AG04450 (cell line): ENCODE results near the gene LTO1. TPM values are rescaled to one million over a fixed set of nuclear protein-coding genes. Genes with fewer than 3 reads are reported as not detected.

Experiments
- CTCF ChIA-PET: fragments of 300-600, 350-600 bp; formaldehyde crosslinking; extraction: SDS; loops from one replicate; lab custom pipeline; 2022; ENCODE audit warnings: antibody characterized with exemption, inconsistent platforms; lab: Charles Lee
- POLR2A ChIA-PET: fragments of 350-600 bp; formaldehyde crosslinking; extraction: SDS; loops from one replicate; lab custom pipeline; 2021; ENCODE audit warnings: antibody characterized with exemption, inconsistent platforms; lab: Yijun Ruan, JAX
- DNase-seq: peaks from one replicate; pipeline ENCODE4 v3.0.0-alpha.2; 2011; ENCODE audit warnings: low read depth, low spot score
- H3K27ac ChIP-seq: one replicate; pipeline ENCODE4 v1.5.1; 2012; ENCODE audit warnings: low read depth, low read length, control low read depth
- H3K27me3 ChIP-seq: one replicate; pipeline ENCODE4 v1.6.0; 2012; ENCODE audit warnings: low read length; ENCODE audit not compliant: control insufficient read depth, insufficient read depth
- H3K4me3 ChIP-seq: 2 replicates; pipeline ENCODE4 v1.5.1; 2011; ENCODE audit warnings: mild to moderate bottlenecking, low read depth, low read length, control low read depth
- H3K9me3 ChIP-seq: 2 replicates; pipeline ENCODE4 v1.5.1; 2012; ENCODE audit warnings: low read length; ENCODE audit not compliant: control insufficient read depth, insufficient read depth
- CTCF ChIP-seq: IDR thresholded peaks from 2 replicates; pipeline ENCODE4 v1.5.1; 2011; ENCODE audit warnings: low read depth, low read length, control low read depth, inconsistent platforms
- polyA plus RNA-seq: library from polyadenylated mRNA; depleted of rRNA; stranded (reverse); fragments of >200 nt; gene quantifications from 2 replicates; pipeline ENCODE4 v1.2.3, GENCODE V29; 2011

Gene LTO1
- polyA plus RNA-seq, 1 experiment = 18.3 TPM

DNA sequence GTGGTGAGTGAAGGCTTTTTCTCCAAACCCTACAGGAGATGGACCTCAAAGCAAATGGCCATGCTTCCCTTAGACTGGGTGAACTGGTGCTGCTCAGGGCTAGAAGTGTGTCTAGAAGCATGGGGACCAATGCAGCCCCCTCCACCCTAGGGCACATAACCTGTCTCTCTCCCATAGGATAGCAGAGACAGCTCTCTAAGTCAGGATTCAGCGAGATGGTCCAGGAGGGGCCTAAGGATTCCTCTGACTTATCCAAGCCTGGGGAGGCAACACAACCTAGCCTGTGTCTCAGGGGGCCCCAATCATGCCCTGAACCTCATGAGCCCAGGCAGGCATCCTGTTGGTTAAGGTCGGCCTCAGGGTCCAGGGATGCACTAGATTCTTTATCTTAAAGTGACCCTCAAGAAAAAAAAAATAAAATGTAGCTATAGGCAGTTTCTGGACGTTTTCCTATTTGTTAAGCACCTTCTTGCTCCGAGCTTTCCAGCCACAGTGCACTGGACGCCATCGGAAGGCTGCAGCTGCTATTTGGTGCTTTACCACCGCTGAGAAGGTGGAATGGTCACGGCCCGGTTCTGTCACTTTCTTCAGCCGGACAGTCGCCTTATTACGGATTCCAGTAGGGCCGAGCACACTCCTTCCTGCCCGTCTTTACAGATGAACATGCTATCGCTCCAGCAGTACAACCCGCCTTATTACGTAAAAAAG, 39.2 kb downstream of the LTO1 start:
- Histone ChIP-seq H3K27ac (peak overlapping the region; percentile 52), H3K9me3 (peaks cover 11% of the 10 kb centered on the region; the same call in 1 of the 2 replicates), H3K27me3 (no peaks in the 10 kb centered on the region), H3K4me3 (peak overlapping the region; percentile 47)
- TF ChIP-seq CTCF = no peak
- DNase-seq = no peak
- POLR2A ChIA-PET = no interaction called here
- CTCF ChIA-PET = interaction anchor here (0.6 kb wide), 1 partner anchor 15 kb away, joined by 7 read pairs; no protein-coding TSS in a partner anchor

GRCh38 chr11:69635195-69635594, 40.0 kb downstream of the LTO1 start:
- ChIA-PET CTCF (no interaction called here), POLR2A (no interaction called here)
- DNase-seq = no peak
- H3K4me3 ChIP-seq = no peak overlapping the region
- TF ChIP-seq CTCF = no peak
- H3K9me3 ChIP-seq = peaks cover 11% of the 10 kb centered on the region
- no peak overlapping the region for H3K27ac ChIP-seq
- H3K27me3 ChIP-seq = no peaks in the 10 kb centered on the region

DNA sequence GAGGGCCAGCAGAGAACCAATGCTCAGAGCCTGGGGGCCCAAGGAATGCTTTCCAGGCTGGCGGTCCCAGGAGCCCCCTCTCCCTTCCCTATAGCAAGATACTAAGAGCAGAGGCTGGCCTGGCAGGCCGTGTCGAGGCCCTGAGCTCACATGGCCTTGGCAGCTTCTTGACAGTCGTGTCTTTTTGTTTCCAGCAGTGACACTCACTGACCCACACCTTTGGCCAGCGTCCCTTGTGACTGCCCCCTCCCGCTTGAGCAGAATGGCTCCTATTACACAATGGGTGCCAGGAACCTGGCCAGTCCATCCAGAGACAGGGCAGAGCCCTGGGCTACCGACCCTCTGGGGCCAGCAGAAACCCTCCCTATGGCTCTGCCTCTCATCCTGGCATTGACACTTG, 40.6 kb downstream of the LTO1 start:
- CTCF ChIA-PET = no interaction called here

GRCh38 chr11:69634069-69634468, 41.1 kb downstream of the LTO1 start:
- H3K9me3 ChIP-seq = peaks cover 17% of the 10 kb centered on the region
- no peak for TF ChIP-seq CTCF
- H3K27ac ChIP-seq = no peak overlapping the region
- ChIA-PET CTCF (interaction anchor here (0.7 kb wide), 1 partner anchor 22 kb away, joined by 3 read pairs; no protein-coding TSS in a partner anchor), POLR2A (no interaction called here)
- H3K27me3 ChIP-seq = no peaks in the 10 kb centered on the region
- no peak overlapping the region for H3K4me3 ChIP-seq
- no peak for DNase-seq

More for the DNA sequence above, 40.6 kb downstream of the LTO1 start:
- no peaks in the 10 kb centered on the region for H3K27me3 ChIP-seq
- POLR2A ChIA-PET = no interaction called here
- no peak overlapping the region for H3K27ac ChIP-seq
- H3K4me3 ChIP-seq = no peak overlapping the region
- TF ChIP-seq CTCF = no peak
- no peak for DNase-seq
- peaks cover 12% of the 10 kb centered on the region for H3K9me3 ChIP-seq

- TF ChIP-seq CTCF = no peak
- no peak overlapping the region for H3K4me3 ChIP-seq
- CTCF ChIA-PET = no interaction called here
- H3K27me3 ChIP-seq = peaks cover 3% of the 10 kb centered on the region
- DNase-seq = no peak
- no peak overlapping the region for H3K27ac ChIP-seq
- POLR2A ChIA-PET = no interaction called here
- peaks cover 27% of the 10 kb centered on the region for H3K9me3 ChIP-seq
These were observed 42.3 kb downstream of the LTO1 start for GRCh38 chr11:69632900-69633299.
